Measurements from ENCODE around the gene DCTD. TPM values are rescaled to one million over a fixed set of nuclear protein-coding genes. Genes with fewer than 3 reads are reported as not detected.

The DCTD gene
- total RNA-seq, 1 donor from 2014 or later = 93.4 TPM

DNA sequence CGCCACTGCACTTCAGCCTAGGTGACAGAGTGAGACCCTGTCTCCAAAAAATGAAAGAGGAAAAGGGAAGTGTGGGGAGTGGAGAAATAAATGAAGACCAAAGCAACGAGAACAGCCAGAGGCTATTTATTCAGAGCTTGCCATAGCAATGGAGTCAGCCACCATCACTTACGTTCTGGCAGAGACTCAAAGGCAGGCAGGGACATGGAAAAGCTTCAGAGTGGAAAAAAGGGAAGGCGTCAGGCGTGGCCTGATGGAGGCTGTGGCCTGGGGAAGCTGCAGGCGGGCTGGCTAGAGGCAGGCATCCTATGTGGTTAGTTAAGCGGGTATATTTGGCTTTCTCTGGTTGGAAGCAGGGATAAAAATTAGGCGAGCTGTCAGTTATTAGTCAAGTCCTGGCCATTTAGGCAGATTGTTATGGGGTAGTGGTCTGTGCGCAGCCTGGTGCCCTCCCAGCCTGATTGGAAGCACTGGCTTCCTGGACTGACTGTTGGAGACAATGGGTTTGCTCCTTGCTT lies 73.3 kb downstream of the DCTD start:
- H3K4me1 ChIP-seq = peaks cover 9% of the 10 kb centered on the region
- no peak overlapping the region for H2AFZ ChIP-seq (replicated peaks)
- no peaks in the 10 kb centered on the region for H3K9me3 ChIP-seq (ENCODE audit: low read depth)
- TF ChIP-seq EZH2phosphoT487 (IDR thresholded peaks at IDR 0.05) (no peak), EZH2 (IDR thresholded peaks at IDR 0.05) (no peak)
- TF ChIP-seq, protein P1, sequence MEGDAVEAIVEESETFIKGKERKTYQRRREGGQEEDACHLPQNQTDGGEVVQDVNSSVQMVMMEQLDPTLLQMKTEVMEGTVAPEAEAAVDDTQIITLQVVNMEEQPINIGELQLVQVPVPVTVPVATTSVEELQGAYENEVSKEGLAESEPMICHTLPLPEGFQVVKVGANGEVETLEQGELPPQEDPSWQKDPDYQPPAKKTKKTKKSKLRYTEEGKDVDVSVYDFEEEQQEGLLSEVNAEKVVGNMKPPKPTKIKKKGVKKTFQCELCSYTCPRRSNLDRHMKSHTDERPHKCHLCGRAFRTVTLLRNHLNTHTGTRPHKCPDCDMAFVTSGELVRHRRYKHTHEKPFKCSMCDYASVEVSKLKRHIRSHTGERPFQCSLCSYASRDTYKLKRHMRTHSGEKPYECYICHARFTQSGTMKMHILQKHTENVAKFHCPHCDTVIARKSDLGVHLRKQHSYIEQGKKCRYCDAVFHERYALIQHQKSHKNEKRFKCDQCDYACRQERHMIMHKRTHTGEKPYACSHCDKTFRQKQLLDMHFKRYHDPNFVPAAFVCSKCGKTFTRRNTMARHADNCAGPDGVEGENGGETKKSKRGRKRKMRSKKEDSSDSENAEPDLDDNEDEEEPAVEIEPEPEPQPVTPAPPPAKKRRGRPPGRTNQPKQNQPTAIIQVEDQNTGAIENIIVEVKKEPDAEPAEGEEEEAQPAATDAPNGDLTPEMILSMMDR (IDR thresholded peaks at IDR 0.05) = no peak
- no peaks in the 10 kb centered on the region for H4K20me1 ChIP-seq (ENCODE audit: low read depth)
- no peak overlapping the region for H3K4me3 Mint-ChIP-seq
- peaks cover 6% of the 10 kb centered on the region for H3K27me3 Mint-ChIP-seq (ENCODE audit: insufficient read depth, low read depth)
- H3K36me3 ChIP-seq = no peaks in the 10 kb centered on the region
- no peak overlapping the region for H3K9ac ChIP-seq
- no peak for DNase-seq (ENCODE audit: low spot score)
- H3K4me1 Mint-ChIP-seq = peaks cover 5% of the 10 kb centered on the region
- no peaks in the 10 kb centered on the region for H3K36me3 Mint-ChIP-seq
- no peaks in the 10 kb centered on the region for H3K79me2 ChIP-seq (ENCODE audit: low read depth)
- H3K4me3 ChIP-seq = no peak overlapping the region
- peaks cover 5% of the 10 kb centered on the region for H3K9me3 Mint-ChIP-seq
- H3K27ac Mint-ChIP-seq = peak overlapping the region; percentile 43
- no peak overlapping the region for H3K4me2 ChIP-seq
- no peaks in the 10 kb centered on the region for H3K27me3 ChIP-seq
- H3K27ac ChIP-seq = no peak overlapping the region
- H3F3A ChIP-seq (ENCODE audit: low read depth) = no peaks in the 10 kb centered on the region

DNA sequence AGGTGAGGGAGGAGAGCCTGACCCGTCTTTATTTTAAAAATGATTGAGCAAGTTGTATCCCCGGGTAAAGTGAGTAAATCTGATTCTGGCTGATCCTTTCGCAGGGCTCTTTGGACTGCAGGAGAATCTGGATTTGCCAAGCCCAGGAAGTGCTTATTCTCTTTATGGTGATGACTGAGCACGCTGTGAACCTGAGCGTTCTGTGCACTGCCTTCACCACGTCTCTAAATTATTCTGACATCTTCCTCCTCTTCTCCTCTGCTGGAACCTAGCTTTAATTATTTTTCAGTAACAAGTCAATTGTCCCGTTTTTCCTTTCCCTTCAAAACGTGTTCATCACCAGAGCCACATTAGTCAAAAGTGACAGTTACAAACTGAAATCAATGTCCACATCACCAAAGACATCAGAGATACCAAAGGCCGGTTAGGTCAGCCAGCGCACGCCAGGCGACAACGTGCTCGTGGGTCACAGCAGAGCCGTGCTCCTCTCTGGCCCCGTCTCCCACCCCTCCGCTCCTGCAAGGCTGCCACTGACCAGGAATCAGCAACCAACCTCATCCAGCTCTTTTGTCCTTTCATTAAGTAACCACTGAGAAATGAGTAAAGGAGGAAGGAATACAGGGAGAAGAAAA lies 74.3 kb downstream of the DCTD start:
- Histone ChIP-seq H3K9ac (no peak overlapping the region), H3K36me3 (no peaks in the 10 kb centered on the region), H2AFZ (replicated peaks) (peak overlapping the region; percentile 57), H3K4me2 (no peak overlapping the region), H3K9me3 (ENCODE audit: low read depth) (no peaks in the 10 kb centered on the region), H3K79me2 (ENCODE audit: low read depth) (no peaks in the 10 kb centered on the region), H3K27me3 (no peaks in the 10 kb centered on the region), H3K4me3 (no peak overlapping the region), H3K27ac (no peak overlapping the region), H4K20me1 (ENCODE audit: low read depth) (no peaks in the 10 kb centered on the region), H3F3A (ENCODE audit: low read depth) (no peaks in the 10 kb centered on the region), H3K4me1 (peaks cover 9% of the 10 kb centered on the region)
- Mint-ChIP-seq H3K4me3 (no peak overlapping the region), H3K36me3 (no peaks in the 10 kb centered on the region), H3K9me3 (peaks cover 5% of the 10 kb centered on the region), H3K27ac (no peak overlapping the region), H3K4me1 (peaks cover 7% of the 10 kb centered on the region), H3K27me3 (ENCODE audit: insufficient read depth, low read depth) (peaks cover 6% of the 10 kb centered on the region)
- TF ChIP-seq EZH2 (IDR thresholded peaks at IDR 0.05) (no peak), EZH2phosphoT487 (IDR thresholded peaks at IDR 0.05) (no peak)
- TF ChIP-seq, protein P1 (IDR thresholded peaks at IDR 0.05) = no peak
- DNase-seq (ENCODE audit: low spot score) = no peak

DNA sequence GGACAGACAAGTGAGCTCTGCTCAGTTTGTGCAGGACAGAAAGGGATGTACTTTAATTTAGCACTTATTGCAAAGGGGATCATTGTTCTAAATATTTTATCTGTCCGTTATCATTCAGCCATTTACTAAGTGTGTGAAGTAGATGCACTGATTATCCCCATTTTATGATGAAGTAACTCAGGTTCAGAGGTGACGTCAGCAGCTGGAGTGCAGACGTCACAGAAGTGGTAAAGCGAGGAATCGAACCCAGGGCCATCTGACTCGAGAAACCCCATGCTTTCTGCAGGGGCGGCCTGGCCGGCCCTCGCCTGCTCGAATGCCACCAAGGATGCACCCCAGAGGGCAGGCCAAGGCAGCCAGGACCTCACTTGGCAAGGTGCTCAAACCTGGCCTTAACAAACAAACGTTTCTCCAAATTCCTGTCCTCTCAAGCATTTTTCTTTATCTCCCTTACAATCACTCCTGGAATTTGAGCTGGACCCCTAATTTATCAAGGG lies 75.0 kb downstream of the DCTD start:
- Mint-ChIP-seq H3K4me1 (peaks cover 2% of the 10 kb centered on the region), H3K27me3 (ENCODE audit: insufficient read depth, low read depth) (peaks cover 6% of the 10 kb centered on the region)
- H3K27ac ChIP-seq = no peak overlapping the region

More for the DNA sequence above, 75.0 kb downstream of the DCTD start:
- TF ChIP-seq EZH2phosphoT487 (IDR thresholded peaks at IDR 0.05) = no peak
- TF ChIP-seq, protein P1 (IDR thresholded peaks at IDR 0.05) = no peak
- TF ChIP-seq EZH2 (IDR thresholded peaks at IDR 0.05) = no peak
- H3K4me1 ChIP-seq = peaks cover 9% of the 10 kb centered on the region
- no peaks in the 10 kb centered on the region for H3K36me3 ChIP-seq
- DNase-seq (ENCODE audit: low spot score) = no peak
- H3K4me2 ChIP-seq = no peak overlapping the region
- no peaks in the 10 kb centered on the region for H3F3A ChIP-seq (ENCODE audit: low read depth)
- Mint-ChIP-seq H3K9me3 (peaks cover 5% of the 10 kb centered on the region), H3K4me3 (no peak overlapping the region), H3K27ac (no peak overlapping the region), H3K36me3 (no peaks in the 10 kb centered on the region)
- H3K4me3 ChIP-seq = no peak overlapping the region
- H3K9ac ChIP-seq = no peak overlapping the region
- no peaks in the 10 kb centered on the region for H4K20me1 ChIP-seq (ENCODE audit: low read depth)
- H3K9me3 ChIP-seq (ENCODE audit: low read depth) = no peaks in the 10 kb centered on the region
- no peak overlapping the region for H2AFZ ChIP-seq (replicated peaks)
- no peaks in the 10 kb centered on the region for H3K79me2 ChIP-seq (ENCODE audit: low read depth)
- no peaks in the 10 kb centered on the region for H3K27me3 ChIP-seq
